H9 (cell line): ENCODE results near the gene PDE2A. TPM values are rescaled to one million over a fixed set of nuclear protein-coding genes. Genes with fewer than 3 reads are reported as not detected.

ENCODE experiments used
- DNase-seq: peaks from one replicate; pipeline ENCODE4 v3.0.0-alpha.2; 2017
- H2AFZ ChIP-seq: one replicate; pipeline ENCODE4 v1.6.1; 2013; ENCODE audit warnings: mild to moderate bottlenecking, low read length, control low read depth, moderate library complexity
- H2AK5ac ChIP-seq: 2 replicates; pipeline ENCODE4 v1.6.1; 2013; ENCODE audit warnings: low read length, control low read depth, mixed read lengths; ENCODE audit not compliant: insufficient read length
- H2BK120ac ChIP-seq: one replicate; pipeline ENCODE4 v1.6.1; 2013; ENCODE audit warnings: low read depth, mild to moderate bottlenecking, low read length, control low read depth, inconsistent platforms; ENCODE audit not compliant: poor library complexity, severe bottlenecking
- H2BK12ac ChIP-seq: 2 replicates; pipeline ENCODE4 v1.6.1; 2013; ENCODE audit warnings: low read length, control low read depth, mixed read lengths, low read depth; ENCODE audit not compliant: insufficient read length
- H2BK15ac ChIP-seq: 2 replicates; pipeline ENCODE4 v1.6.1; 2013; ENCODE audit warnings: low read depth, low read length, control low read depth
- H2BK20ac ChIP-seq: one replicate; pipeline ENCODE4 v1.6.1; 2013; ENCODE audit warnings: low read depth, mild to moderate bottlenecking, low read length, control low read depth, inconsistent platforms; ENCODE audit not compliant: poor library complexity, severe bottlenecking
- H2BK5ac ChIP-seq: 2 replicates; pipeline ENCODE4 v1.6.1; 2013; ENCODE audit warnings: low read length, control low read depth, mixed read lengths; ENCODE audit not compliant: insufficient read length
- H3K14ac ChIP-seq: 2 replicates; pipeline ENCODE4 v1.6.1; 2013; ENCODE audit warnings: low read length, control low read depth; ENCODE audit not compliant: insufficient read depth
- H3K18ac ChIP-seq: 2 replicates; pipeline ENCODE4 v1.6.1; 2013; ENCODE audit warnings: low read depth, mild to moderate bottlenecking, mixed read lengths, low read length, control low read depth; ENCODE audit not compliant: insufficient read length
- H3K23ac ChIP-seq: 2 replicates; pipeline ENCODE4 v1.6.1; 2013; ENCODE audit warnings: low read length, control low read depth, mixed read lengths, low read depth; ENCODE audit not compliant: insufficient read length
- H3K23me2 ChIP-seq: 2 replicates; pipeline ENCODE4 v1.6.1; 2013; ENCODE audit warnings: low read depth, mild to moderate bottlenecking, mixed read lengths, low read length, control low read depth; ENCODE audit not compliant: insufficient read length, poor library complexity, severe bottlenecking
- H3K27ac ChIP-seq: 2 replicates; pipeline ENCODE4 v1.5.1; 2013; ENCODE audit warnings: low read length, control low read depth, mixed read lengths, low read depth; ENCODE audit not compliant: insufficient read length
- H3K27me3 ChIP-seq: 2 replicates; pipeline ENCODE4 v1.6.1; 2013; ENCODE audit warnings: low read length, control low read depth, inconsistent platforms; ENCODE audit not compliant: insufficient read depth
- H3K4ac ChIP-seq: 2 replicates; pipeline ENCODE4 v1.6.1; 2013; ENCODE audit warnings: low read depth, mild to moderate bottlenecking, control low read depth, inconsistent platforms, low read length, moderate library complexity
- H3K4me1 ChIP-seq: 2 replicates; pipeline ENCODE4 v1.6.1; 2013; ENCODE audit warnings: low read length, control low read depth, inconsistent platforms; ENCODE audit not compliant: insufficient read depth
- H3K4me2 ChIP-seq: 2 replicates; pipeline ENCODE4 v1.6.1; 2013; ENCODE audit warnings: low read length, control low read depth, mixed read lengths; ENCODE audit not compliant: insufficient read length, insufficient read depth
- H3K56ac ChIP-seq: 2 replicates; pipeline ENCODE4 v1.6.1; 2013; ENCODE audit warnings: low read depth, mild to moderate bottlenecking, mixed read lengths, low read length, control low read depth; ENCODE audit not compliant: insufficient read length
- H3K79me1 ChIP-seq: 2 replicates; pipeline ENCODE4 v1.6.1; 2013; ENCODE audit warnings: low read depth, mild to moderate bottlenecking, moderate library complexity, low read length, control low read depth, inconsistent platforms; ENCODE audit not compliant: insufficient read depth, poor library complexity, severe bottlenecking
- H3K79me2 ChIP-seq: 2 replicates; pipeline ENCODE4 v1.6.1; 2013; ENCODE audit warnings: low read length, control low read depth, inconsistent platforms; ENCODE audit not compliant: insufficient read depth
- H3K9ac ChIP-seq: 2 replicates; pipeline ENCODE4 v1.6.1; 2013; ENCODE audit warnings: low read length, control low read depth, mixed read lengths; ENCODE audit not compliant: insufficient read length; ENCODE audit errors: extremely low read depth
- H3K9me3 ChIP-seq: one replicate; pipeline ENCODE4 v1.6.1; 2013; ENCODE audit warnings: low read depth, low read length, inconsistent platforms; ENCODE audit not compliant: control insufficient read depth
- H3T11ph ChIP-seq: one replicate; pipeline ENCODE4 v1.6.1; 2013; ENCODE audit warnings: mild to moderate bottlenecking, low read length, control low read depth, inconsistent platforms
- H4K20me1 ChIP-seq: one replicate; pipeline ENCODE4 v1.6.1; 2013; ENCODE audit not compliant: control insufficient read depth, insufficient read length, insufficient read depth
- H4K5ac ChIP-seq: 2 replicates; pipeline ENCODE4 v1.6.1; 2013; ENCODE audit warnings: low read depth, mild to moderate bottlenecking, mixed read lengths, low read length, control low read depth; ENCODE audit not compliant: insufficient read length
- H4K8ac ChIP-seq: replicated peaks from 2 replicates; pipeline ENCODE4 v1.6.1; 2013; ENCODE audit warnings: low read length, control low read depth, mixed read lengths, low read depth; ENCODE audit not compliant: insufficient read length
- H4K91ac ChIP-seq: 2 replicates; pipeline ENCODE4 v1.6.1; 2013; ENCODE audit warnings: low read depth, mild to moderate bottlenecking, moderate library complexity, mixed read lengths, low read length, control low read depth; ENCODE audit not compliant: insufficient read length
- H3K27ac Mint-ChIP-seq, 3 experiments: 2 replicates in 2 of 3; 3 replicates in 1 of 3; pipeline ENCODE4 v1.8.0; 2020 to 2021; ENCODE audit warnings: mixed read lengths in 3 of 3, mild to moderate bottlenecking in 1 of 3, moderate library complexity in 1 of 3
- H3K27me3 Mint-ChIP-seq: 2 replicates; pipeline ENCODE4 v1.8.0; 2021; ENCODE audit warnings: low read depth, mild to moderate bottlenecking, moderate library complexity, mixed read lengths
- H3K36me3 Mint-ChIP-seq, 3 experiments: 2 replicates in 2 of 3; 3 replicates in 1 of 3; pipeline ENCODE4 v1.8.0; 2020 to 2021; ENCODE audit warnings: low read depth in 3 of 3, mixed read lengths in 3 of 3; ENCODE audit not compliant: insufficient read depth in 1 of 3
- H3K4me1 Mint-ChIP-seq, 2 experiments: 2 replicates each; pipeline ENCODE4 v1.8.0; 2020; ENCODE audit warnings: mixed read lengths in 2 of 2
- H3K4me3 Mint-ChIP-seq, 2 experiments: 2 replicates in 1 of 2; 3 replicates in 1 of 2; pipeline ENCODE4 v1.8.0; 2020 to 2021; ENCODE audit warnings: mild to moderate bottlenecking in 2 of 2, mixed read lengths in 2 of 2, moderate library complexity in 1 of 2
- H3K9me3 Mint-ChIP-seq, 2 experiments: 2 replicates in 1 of 2; 3 replicates in 1 of 2; pipeline ENCODE4 v1.8.0; 2020; ENCODE audit warnings: mild to moderate bottlenecking in 2 of 2, mixed read lengths in 2 of 2, moderate library complexity in 1 of 2
- WGBS: extraction: QIAGEN DNeasy Blood & Tissue Kit; methylation state at CpG from one replicate; pipeline ENCODE4 v1.1.7; 2013; ENCODE audit warnings: missing lambda C conversion rate, low lambda C conversion rate, mixed read lengths; ENCODE audit not compliant: insufficient read length; ENCODE audit errors: extremely low coverage; 5-methylcytosine and 5-hydroxymethylcytosine counted together
- total RNA-seq: library from RNA; stranded (reverse); gene quantifications from 2 replicates; pipeline ENCODE4 v1.2.1, GENCODE V29; 2021
- TF ChIP-seq, protein P1 (sequence below): fragments of 200-600 bp; sonication (generic); conservative IDR thresholded peaks from 3 replicates; pipeline ENCODE4 v1.8.0; 2021; ENCODE audit warnings: antibody characterized with exemption, mild to moderate bottlenecking

The PDE2A gene
- total RNA-seq, 1 experiment from 2014 or later = 3.4 TPM

- Histone ChIP-seq H4K8ac (no peak overlapping the region), H2BK120ac (no peak overlapping the region), H3T11ph (no peak overlapping the region), H4K20me1 (peaks cover 2% of the 10 kb centered on the region), H3K18ac (no peak overlapping the region), H2BK5ac (no peak overlapping the region), H2BK12ac (no peak overlapping the region), H3K14ac (no peak overlapping the region; the same call in 1 of the 2 replicates), H3K27ac (no peak overlapping the region), H2BK15ac (no peak overlapping the region), H3K9ac (no peak overlapping the region), H3K4me2 (no peak overlapping the region), H4K91ac (no peak overlapping the region), H2AFZ (no peak overlapping the region), H3K79me2 (no peaks in the 10 kb centered on the region), H3K79me1 (no peaks in the 10 kb centered on the region), H3K23ac (no peak overlapping the region), H3K9me3 (no peaks in the 10 kb centered on the region), H4K5ac (no peak overlapping the region), H3K23me2 (no peaks in the 10 kb centered on the region), H3K27me3 (no peaks in the 10 kb centered on the region; the same call in 1 of the 2 replicates), H3K4me1 (no peaks in the 10 kb centered on the region), H2AK5ac (no peak overlapping the region), H3K4ac (no peak overlapping the region), H2BK20ac (no peak overlapping the region), H3K56ac (no peak overlapping the region)
- H3K4me1 Mint-ChIP-seq = peaks cover 3 to 23% of the 10 kb centered on the region in 2 experiments
- DNase-seq = no peak
- TF ChIP-seq, protein P1, sequence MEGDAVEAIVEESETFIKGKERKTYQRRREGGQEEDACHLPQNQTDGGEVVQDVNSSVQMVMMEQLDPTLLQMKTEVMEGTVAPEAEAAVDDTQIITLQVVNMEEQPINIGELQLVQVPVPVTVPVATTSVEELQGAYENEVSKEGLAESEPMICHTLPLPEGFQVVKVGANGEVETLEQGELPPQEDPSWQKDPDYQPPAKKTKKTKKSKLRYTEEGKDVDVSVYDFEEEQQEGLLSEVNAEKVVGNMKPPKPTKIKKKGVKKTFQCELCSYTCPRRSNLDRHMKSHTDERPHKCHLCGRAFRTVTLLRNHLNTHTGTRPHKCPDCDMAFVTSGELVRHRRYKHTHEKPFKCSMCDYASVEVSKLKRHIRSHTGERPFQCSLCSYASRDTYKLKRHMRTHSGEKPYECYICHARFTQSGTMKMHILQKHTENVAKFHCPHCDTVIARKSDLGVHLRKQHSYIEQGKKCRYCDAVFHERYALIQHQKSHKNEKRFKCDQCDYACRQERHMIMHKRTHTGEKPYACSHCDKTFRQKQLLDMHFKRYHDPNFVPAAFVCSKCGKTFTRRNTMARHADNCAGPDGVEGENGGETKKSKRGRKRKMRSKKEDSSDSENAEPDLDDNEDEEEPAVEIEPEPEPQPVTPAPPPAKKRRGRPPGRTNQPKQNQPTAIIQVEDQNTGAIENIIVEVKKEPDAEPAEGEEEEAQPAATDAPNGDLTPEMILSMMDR = no peak
- no peak overlapping the region for H3K4me3 Mint-ChIP-seq
- H3K27me3 Mint-ChIP-seq = peaks cover 42% of the 10 kb centered on the region
- no peaks in the 10 kb centered on the region for H3K9me3 Mint-ChIP-seq
- no peak overlapping the region for H3K27ac Mint-ChIP-seq
- no peaks in the 10 kb centered on the region for H3K36me3 Mint-ChIP-seq
- whole genome bisulfite sequencing = no CpG with 5 or more reads among the region's 10 CpGs
Measured at GRCh38 chr11:72613450-72613849, 60.8 kb downstream of the PDE2A start.
